NCI-H2227 (cell line): Measurements from ENCODE around the gene WSCD2.

ENCODE experiments used
- DNase-seq: peaks from one replicate; lab custom pipeline; 2025; ENCODE audit not compliant: unreplicated experiment; lab: John Stamatoyannopoulos, UW

Gene WSCD2

DNA sequence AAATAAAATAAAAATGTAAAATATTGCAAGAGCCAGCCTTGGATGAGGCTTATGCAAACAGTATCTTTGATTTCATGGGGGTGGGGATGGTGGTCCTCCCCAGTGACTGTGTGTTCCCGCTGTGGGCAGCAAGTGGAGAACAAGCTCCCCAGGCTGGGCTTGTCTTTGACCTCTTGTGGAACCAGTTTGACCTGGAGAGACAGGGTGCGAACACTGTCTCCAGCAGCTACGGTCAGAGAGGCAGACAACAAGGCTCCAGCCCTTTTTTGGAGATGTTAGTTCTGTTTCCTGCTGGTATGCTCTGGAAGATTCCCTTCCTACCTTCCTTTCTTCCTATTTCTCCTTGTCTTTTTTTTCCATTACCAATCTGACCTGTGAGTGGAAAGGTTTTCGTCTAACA, 21.8 kb upstream of the WSCD2 start:
- no peak for DNase-seq

- no peak for DNase-seq
Observed at GRCh38 chr12:108109504-108109903, 19.6 kb upstream of the WSCD2 start.

DNA sequence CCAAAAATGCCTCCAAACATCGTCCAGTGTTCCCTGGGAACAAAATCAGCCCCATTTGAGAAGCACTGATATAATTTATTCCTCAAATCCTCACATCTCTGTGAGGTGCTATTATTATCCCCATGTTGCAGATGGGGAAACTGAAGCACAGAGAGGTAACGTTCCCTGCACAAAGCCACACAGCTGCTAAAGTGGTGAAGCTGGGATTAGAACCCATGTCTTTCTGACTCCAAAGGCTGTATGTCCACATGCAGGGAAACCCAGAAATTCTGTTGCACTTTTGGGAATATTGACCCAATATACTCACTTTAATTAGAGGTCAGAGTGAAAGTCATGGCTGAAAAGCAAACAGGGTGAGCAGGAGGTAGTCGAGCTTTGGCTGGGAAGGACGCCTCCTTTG, 19.1 kb upstream of the WSCD2 start:
- no peak for DNase-seq

DNA sequence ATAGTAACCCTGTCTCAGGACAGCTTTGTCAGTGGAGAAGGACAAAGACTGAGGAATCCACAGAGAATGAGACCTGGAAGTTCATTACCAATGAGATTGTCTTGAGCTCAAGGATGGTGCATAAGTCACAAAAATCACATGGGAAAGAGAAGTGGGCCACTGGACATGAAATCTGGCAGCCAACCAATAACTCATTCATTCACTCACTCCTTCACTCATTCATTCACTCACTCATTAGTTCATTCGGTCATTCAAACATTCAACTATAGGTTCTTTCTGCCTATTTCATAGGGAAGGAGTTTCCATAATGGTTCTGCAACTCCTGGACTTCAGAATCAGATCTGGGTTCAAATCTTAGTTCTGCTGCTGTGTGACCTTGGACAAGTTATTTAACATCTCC, 18.2 kb upstream of the WSCD2 start:
- DNase-seq = no peak

DNA sequence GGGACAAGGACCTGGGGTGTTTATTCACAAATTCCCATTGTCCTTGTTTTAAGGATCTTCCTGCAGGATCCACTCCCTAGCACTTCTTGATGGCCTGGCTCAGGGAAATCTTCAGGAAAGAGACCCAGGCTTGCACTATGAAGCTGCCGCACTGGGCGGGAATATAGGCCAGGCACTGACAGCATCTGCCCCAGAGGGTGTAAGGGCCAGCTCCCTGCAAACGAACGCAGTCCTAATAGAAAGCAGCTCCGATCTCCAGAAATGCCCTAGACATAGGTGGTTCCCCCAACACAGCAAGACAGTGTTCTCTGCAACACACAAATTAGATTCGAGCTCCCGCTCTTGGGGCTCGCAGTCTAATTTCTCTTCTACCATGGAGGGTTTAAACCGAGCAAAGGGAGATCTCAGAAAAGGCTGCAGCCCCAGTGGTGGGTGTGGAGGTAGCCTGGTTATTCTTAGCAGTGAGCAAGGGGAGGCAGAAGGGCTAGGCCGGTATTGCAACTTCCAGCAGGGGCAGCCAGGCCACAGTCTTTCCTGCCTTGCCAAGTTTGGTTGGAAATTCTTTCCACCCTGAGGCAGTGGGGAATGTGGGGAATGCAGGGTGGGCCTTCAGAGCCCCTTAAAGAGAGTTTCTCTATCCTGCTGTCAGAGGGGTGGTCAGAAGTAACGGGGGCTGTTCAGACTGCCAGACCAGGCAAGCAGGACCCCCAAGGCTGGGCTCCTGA, 16.1 kb upstream of the WSCD2 start:
- DNase-seq = no peak

- peak; percentile 17 for DNase-seq
Observed at GRCh38 chr12:108115123-108116121, 13.7 kb upstream of the WSCD2 start.

- no peak for DNase-seq
Observed at GRCh38 chr12:108116254-108116653, 12.8 kb upstream of the WSCD2 start.

- DNase-seq = no peak
Observed at GRCh38 chr12:108116699-108117098, 12.4 kb upstream of the WSCD2 start.

- no peak for DNase-seq
Observed at GRCh38 chr12:108117163-108117849, 11.8 kb upstream of the WSCD2 start.

- no peak for DNase-seq
Observed at GRCh38 chr12:108117902-108118301, 11.2 kb upstream of the WSCD2 start.

DNA sequence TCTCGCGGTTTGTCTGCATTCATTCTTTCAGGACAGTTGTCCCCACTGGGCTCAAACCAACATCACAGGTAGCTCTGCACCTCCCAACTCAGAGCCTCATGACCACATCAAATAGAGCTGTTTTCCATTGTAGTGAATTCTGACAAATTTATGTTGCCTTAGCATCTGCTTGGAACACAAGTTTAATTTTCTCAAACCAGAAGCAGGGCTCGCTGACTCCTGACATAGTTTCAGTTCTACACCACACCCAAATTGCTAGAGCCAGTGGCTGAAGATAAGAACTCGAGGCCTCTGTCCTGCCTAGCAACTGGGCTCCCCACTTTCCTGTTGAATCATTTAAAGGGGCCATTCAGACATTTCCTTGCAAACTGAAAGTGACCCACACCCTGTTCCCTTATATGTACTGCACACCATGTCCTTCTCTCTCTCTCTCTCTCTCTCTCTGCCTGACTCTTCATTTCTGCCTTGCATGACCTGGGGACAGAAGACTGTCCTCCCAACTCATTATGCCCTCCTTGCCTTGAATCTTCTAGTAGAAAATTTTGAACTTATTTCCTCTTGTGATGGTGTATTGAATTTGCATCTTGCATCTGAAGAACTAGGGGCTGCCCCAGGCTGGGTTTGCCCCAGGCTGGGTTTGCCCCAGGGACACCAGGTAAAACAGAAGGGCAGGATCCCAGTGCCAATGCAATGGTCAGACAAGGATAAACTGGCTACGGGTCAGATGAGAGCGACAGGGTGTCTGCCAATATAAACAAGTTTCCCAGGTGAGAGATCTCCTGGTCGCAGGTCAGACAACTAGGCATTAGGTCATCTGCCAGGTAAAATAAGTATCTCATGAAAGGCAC, 9.7 kb upstream of the WSCD2 start:
- DNase-seq = no peak

DNA sequence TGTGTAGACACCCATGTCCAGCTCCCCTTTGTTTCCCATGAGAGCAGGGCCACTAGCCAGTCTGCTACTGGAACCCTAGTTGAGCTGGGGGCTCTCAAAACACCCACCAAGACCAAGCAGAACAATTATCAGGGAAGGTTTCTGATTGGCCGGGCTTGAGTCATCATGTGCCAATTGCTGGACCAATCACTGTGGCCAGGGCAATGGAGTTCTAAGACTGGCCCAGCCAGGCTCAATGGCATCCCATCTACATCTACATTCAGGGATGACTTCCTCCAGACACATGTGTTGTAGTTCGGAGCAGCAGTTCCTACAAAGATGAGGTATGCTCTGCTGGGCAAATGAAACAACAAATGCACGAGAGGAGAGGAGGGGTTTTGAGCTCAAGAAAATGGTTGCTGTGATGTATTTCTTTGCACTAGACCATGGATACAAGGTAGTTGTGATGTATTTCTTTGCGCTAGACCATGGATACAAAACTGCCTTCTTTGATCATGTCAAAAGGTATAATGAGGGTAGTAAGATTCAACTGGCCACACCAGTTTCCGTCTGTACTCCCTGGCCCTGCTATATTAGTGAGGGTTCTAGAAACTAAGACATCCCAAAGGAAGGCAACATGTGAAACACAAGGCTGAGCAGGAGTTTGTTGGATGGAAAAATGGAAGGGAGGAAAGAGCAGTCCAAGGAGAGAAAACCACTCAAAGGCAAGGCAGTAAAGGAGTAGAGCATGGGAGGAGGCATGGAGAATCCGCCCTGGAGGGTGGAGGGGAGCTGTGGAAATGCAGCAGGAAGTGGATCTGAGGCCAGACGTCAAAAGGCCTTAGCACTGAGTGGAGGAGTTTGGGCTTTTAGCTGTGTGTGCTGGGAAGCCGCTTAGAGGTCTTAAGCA, 8.9 kb upstream of the WSCD2 start:
- DNase-seq = no peak

- no peak for DNase-seq
Observed at GRCh38 chr12:108120863-108121165, 8.3 kb upstream of the WSCD2 start.

DNA sequence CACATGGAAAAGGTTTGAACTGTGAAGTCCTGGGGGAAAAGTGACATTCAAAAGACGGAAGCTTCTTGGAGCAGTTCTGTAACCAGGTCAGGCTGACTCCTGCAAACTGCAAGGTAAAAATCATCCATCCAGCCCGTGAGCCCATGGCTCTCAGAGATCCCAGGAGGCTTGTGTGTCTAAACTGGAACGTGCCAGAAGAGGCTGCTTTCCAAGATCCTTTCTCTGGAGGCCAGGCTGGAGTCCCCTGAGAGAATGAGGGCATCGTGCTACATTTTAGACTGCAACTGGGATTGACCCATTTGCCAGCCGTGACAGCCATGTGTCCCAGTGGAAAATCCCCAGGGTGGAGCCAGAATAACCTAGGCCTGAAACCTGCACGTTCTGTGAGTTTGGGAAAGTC, 7.8 kb upstream of the WSCD2 start:
- no peak for DNase-seq

DNA sequence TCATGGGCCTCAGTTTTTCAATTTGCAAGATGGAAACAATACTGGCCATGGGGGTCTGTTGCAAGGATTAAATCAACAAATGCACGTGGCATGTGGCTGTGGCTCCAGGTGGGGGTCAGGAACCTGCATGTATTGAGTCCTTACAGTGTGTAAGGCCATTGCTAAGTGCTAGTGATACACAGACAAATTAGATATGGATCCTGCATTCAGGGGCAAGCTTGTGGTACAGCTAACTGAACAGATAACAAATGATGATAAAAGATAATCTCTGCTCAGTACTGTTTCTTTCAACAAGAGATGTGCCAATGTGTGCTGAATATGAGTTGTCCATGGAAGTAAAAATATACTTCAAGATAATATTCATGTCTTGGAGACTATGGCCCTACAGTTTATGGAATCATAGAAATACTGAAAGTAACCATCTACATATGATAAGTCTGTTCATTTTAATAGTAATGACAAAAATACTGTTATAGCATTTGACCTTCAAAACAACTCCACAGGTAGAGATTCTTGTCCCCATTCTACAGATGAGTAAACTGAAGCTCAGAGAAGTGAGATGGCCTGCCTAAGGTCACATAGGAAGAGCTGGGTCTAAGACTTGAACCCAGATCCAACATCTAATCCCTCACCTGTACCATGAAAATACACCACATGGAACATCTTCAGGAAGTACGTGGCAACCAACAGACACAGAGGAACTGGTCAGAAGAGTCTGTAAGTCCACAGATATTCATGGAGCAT, 7.2 kb upstream of the WSCD2 start:
- no peak for DNase-seq

DNA sequence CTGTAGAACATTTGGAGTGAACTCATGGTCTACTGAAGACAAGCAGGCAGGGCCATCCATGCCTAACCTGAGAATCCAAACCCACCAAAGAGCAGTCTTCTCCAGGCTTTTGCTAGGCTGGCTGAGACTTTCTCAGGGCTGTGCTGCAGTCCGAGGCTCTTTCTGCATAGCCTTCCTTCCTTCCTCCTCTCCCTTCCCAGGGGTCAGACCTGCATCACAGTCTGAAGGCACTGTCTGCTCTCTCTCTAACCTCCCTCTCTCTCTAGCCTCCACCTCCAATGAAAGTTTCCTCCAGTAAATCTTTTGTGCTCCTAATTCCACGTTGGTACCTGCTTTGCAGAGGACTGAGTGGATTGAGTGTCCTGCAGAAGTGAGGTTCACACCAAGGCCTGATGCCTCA, 6.4 kb upstream of the WSCD2 start:
- DNase-seq = no peak

- DNase-seq = no peak
Observed at GRCh38 chr12:108123402-108123801, 5.7 kb upstream of the WSCD2 start.

DNA sequence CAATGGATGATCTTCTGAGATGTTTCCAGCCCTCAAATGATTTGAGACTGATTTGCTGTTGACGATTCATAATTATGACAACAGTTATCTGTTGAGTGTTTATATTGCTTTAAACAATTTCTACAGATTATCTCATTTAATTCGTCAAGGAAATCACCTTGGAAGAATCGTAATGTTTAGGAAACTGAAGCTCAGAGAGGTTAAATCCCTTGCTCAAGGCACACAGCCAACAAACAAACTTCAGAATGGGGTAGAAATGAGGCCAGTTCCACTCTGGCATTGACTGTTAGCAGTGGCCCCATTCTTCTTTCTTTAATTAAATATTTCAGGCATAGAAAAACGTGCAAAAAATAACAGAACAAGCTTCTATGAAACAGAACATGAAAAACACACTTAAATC, 4.0 kb upstream of the WSCD2 start:
- DNase-seq = no peak

DNA sequence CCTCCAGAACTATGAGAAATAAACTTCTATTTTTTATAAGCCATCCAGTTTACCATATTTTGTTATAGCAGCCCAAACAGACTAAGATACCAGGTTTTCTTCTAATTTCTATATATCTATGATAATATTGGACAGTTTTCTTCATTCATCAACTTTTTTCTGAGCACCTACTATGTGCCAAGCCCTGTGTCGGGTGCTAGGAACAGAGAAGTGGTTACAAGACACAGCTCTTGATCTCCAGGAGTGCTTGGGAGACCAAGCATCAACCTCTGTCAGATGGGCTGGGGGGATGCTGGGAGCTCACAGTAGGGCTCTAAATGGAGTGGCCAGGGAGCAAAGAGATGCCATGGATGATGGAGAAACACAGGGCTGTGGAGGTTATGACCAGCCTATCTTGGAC, 2.9 kb upstream of the WSCD2 start:
- DNase-seq = no peak
